OCI-LY7 (cell line): ENCODE results near the gene SH3RF1.
"Not testable (repeated sequence)": the region's sequence is repeated elsewhere in the genome, so short reads cannot be mapped to it uniquely, and the experiment has no call there.

Experiments
- CTCF ChIP-seq: fragments of 200-600 bp; sonication (generic); conservative IDR thresholded peaks from 2 replicates; pipeline ENCODE4 v1.5.1; 2014; ENCODE audit warnings: mild to moderate bottlenecking, antibody characterized with exemption, low read length, moderate library complexity, mixed read lengths
- EZH2phosphoT487 ChIP-seq: fragments of 200-600 bp; sonication (generic); IDR thresholded peaks from 2 replicates; pipeline ENCODE4 v1.6.1; 2018; ENCODE audit warnings: low read depth, borderline replicate concordance, mild to moderate bottlenecking, mixed run types, antibody characterized with exemption, low read length, moderate library complexity, mixed read lengths

DNA sequence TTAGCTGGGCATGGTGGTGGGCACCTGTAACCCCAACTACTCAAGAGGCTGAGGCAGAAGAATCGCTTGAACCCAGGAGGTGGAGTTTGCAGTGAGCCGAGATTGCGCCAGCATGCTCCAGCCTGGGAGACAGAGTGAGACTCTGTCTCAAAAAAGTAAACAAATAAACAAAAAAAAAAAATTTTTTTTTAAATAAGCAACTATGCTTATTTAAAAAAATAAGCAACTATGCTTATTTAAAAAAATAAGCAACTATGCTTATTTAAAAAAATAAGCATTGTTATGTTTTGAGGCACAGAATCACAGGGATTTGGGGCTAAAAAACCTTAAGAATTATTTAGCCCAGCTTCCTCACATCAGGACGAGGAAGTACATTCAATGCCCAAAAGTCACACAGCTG, 92.7 kb downstream of the SH3RF1 start:
- not testable (repeated sequence) for TF ChIP-seq EZH2phosphoT487, CTCF
